Measurements from ENCODE around the gene CREBRF. TPM values are rescaled to one million over a fixed set of nuclear protein-coding genes. Genes with fewer than 3 reads are reported as not detected.

The CREBRF gene
- total and polyA plus RNA-seq, 9 of the 15 experiments (the other 6 are each of a cell fraction or from before 2014, with no cell fraction given), result 1.1 to 4.9 (median 2.9) TPM

- DNase-seq (ENCODE audit: extremely low read depth in 1 of 4, low spot score in 3 of 4), result no peak
- no peaks in the 10 kb centered on the region for H3K4me1 ChIP-seq (replicated peaks in 1 of 2; ENCODE audit: control insufficient read depth in 2 of 2, insufficient read depth in 2 of 2, low read length in 2 of 2)
- H3K9me3 ChIP-seq (replicated peaks; ENCODE audit: control insufficient read depth, insufficient read depth, low read depth, low read length), result no peaks in the 10 kb centered on the region; the same call in 1 of the 2 replicates
- ATAC-seq, result no peak
- WGBS (ENCODE audit: insufficient coverage, low coverage, missing lambda C conversion rate), result 6% methylated on average over 1 of the region's 1 CpG
- H3K9ac ChIP-seq (ENCODE audit: insufficient read depth in 1 of 2, low read depth in 2 of 2, low read length in 2 of 2), result no peak overlapping the region
- H3K79me2 ChIP-seq (ENCODE audit: control insufficient read depth, insufficient read depth, low read length), result no peaks in the 10 kb centered on the region
- no peaks in the 10 kb centered on the region for H3K27me3 ChIP-seq (ENCODE audit: control insufficient read depth in 2 of 2, insufficient read depth in 2 of 2, low read length in 2 of 2)
- H2AFZ ChIP-seq (ENCODE audit: low read depth, low read length), result no peak overlapping the region
- FAIRE-seq, result no peak
- in situ Hi-C loops (cut with MboI) (no loop called here), intact Hi-C loops (cut with micrococcal nuclease) (no loop called here)
- CTCF ChIA-PET (ENCODE audit: low intra/inter-chr PET ratio), result no interaction called here
- BruUV-seq (replicated peaks), result no TSS peak
- no peaks in the 10 kb centered on the region for H3K9me1 ChIP-seq (ENCODE audit: control insufficient read depth, insufficient read depth, low read length)
- no peaks in the 10 kb centered on the region for H3K36me3 ChIP-seq (ENCODE audit: control insufficient read depth, insufficient read depth, low read length)
- no peak overlapping the region for H3K4me2 ChIP-seq (ENCODE audit: insufficient read depth, low read length)
- no peak overlapping the region for H3K4me3 ChIP-seq
- no peaks in the 10 kb centered on the region for H4K20me1 ChIP-seq (replicated peaks; ENCODE audit: control insufficient read depth, insufficient read depth, low read length)
- H3K27ac ChIP-seq (ENCODE audit: extremely low read depth, low read depth, low read length), result no peak overlapping the region
- POLR2A ChIA-PET, result interaction anchor here (0.9 to 1.2 kb wide), 2 partner anchors 10 to 23 kb away, joined by 3 read pairs; no protein-coding TSS in a partner anchor
- TF ChIP-seq ARHGAP35 (IDR thresholded peaks at IDR 0.05; ENCODE audit: partially characterized antibody), result no peak
- TF ChIP-seq PHF20 (IDR thresholded peaks at IDR 0.05; ENCODE audit: partially characterized antibody), result no peak
- no peak for TF ChIP-seq ZNF436 (CRISPR knock-in tag; IDR thresholded peaks at IDR 0.05)
- TF ChIP-seq TAF7 (tag; IDR thresholded peaks at IDR 0.05), result no peak
- no peak for TF ChIP-seq BRF1 (IDR thresholded peaks at IDR 0.05; ENCODE audit: borderline replicate concordance, extremely low read depth, insufficient read length)
- no peak for TF ChIP-seq POLR2AphosphoS2 (IDR thresholded peaks at IDR 0.05; ENCODE audit: low read length)
- TF ChIP-seq SAFB2 (IDR thresholded peaks at IDR 0.05; ENCODE audit: borderline replicate concordance, low read depth, low read length, severe bottlenecking), result no peak
- TF ChIP-seq E2F4 (CRISPR knock-in tag; IDR thresholded peaks at IDR 0.05; ENCODE audit: low read depth), result no peak
- TF ChIP-seq MGA (IDR thresholded peaks at IDR 0.05), result no peak
- no peak for TF ChIP-seq ZNF551 (CRISPR knock-in tag; IDR thresholded peaks at IDR 0.05)
- no peak for TF ChIP-seq KLF10 (CRISPR knock-in tag; IDR thresholded peaks at IDR 0.05)
- TF ChIP-seq BHLHE40 (IDR thresholded peaks at IDR 0.05; ENCODE audit: low read length), result no peak
These were observed 47.3 kb downstream of the CREBRF start for GRCh38 chr5:173103411-173103810.
